WI38 (cell line): ENCODE results near the gene GATA3.

Experiments
- H3K4me3 ChIP-seq: 2 replicates; pipeline ENCODE4 v1.5.1; 2011; ENCODE audit warnings: low read depth, mild to moderate bottlenecking, control low read depth, low read length
- CTCF ChIP-seq: IDR thresholded peaks from 2 replicates; pipeline ENCODE4 v1.5.1; 2012; ENCODE audit warnings: low read depth, mild to moderate bottlenecking, control low read depth, low read length

Gene GATA3

GRCh38 chr10:8115618-8115980, 61.1 kb downstream of the GATA3 start:
- no peak overlapping the region for H3K4me3 ChIP-seq
- TF ChIP-seq CTCF, result no peak

- no peak for TF ChIP-seq CTCF
- no peak overlapping the region for H3K4me3 ChIP-seq
These were observed 62.0 kb downstream of the GATA3 start for GRCh38 chr10:8116474-8116873.

GRCh38 chr10:8116926-8117493, 62.5 kb downstream of the GATA3 start:
- TF ChIP-seq CTCF, result no peak
- no peak overlapping the region for H3K4me3 ChIP-seq

- no peak overlapping the region for H3K4me3 ChIP-seq
- no peak for TF ChIP-seq CTCF
These were observed 66.9 kb downstream of the GATA3 start for GRCh38 chr10:8121201-8121890.

- no peak overlapping the region for H3K4me3 ChIP-seq
- TF ChIP-seq CTCF, result no peak
These were observed 68.3 kb downstream of the GATA3 start for GRCh38 chr10:8122611-8123369.

GRCh38 chr10:8124436-8124835, 69.9 kb downstream of the GATA3 start:
- TF ChIP-seq CTCF, result no peak
- no peak overlapping the region for H3K4me3 ChIP-seq
